Activated CD4-positive, alpha-beta T cell treated with anti-CD3 and anti-CD28 coated beads, Interleukin-2, amount 50 U/mL, for 4 hours (primary cell): ENCODE measurements around the gene SCAMP5.

Experiments used
- DNase-seq, 2 experiments: peaks; one replicate each; pipeline ENCODE4 v3.0.0-alpha.2; 2020

The SCAMP5 gene

GRCh38 chr15:74995182-74995778 lies at the start of gene SCAMP5:
TSS of gene SCAMP5 (plus strand) at chr15:74995563. CDS start at chr15:75011840, 16,277 bp downstream.
- peak; percentile 85 to 88 for DNase-seq

GRCh38 chr15:74950078-74950908 lies 45.1 kb upstream of the SCAMP5 start:
- DNase-seq: peak; percentile 76 to 85

GRCh38 chr15:74951006-74951405 lies 44.4 kb upstream of the SCAMP5 start:
- no peak for DNase-seq

GRCh38 chr15:74954515-74954914 lies 40.8 kb upstream of the SCAMP5 start:
- DNase-seq: no peak

- no peak for DNase-seq
These were observed 40.3 kb upstream of the SCAMP5 start for GRCh38 chr15:74955017-74955416.

- peak; percentile 58 to 62 for DNase-seq
These were observed 39.3 kb upstream of the SCAMP5 start for GRCh38 chr15:74955796-74956647.

- peak; percentile 63 to 65 for DNase-seq
These were observed 38.5 kb upstream of the SCAMP5 start, which contains the start of gene RPP25 for GRCh38 chr15:74956648-74957475. TSS of gene RPP25 (minus strand) at chr15:74956772. CDS start at chr15:74956583, 189 bp downstream.

- DNase-seq: no peak
These were observed 37.8 kb upstream of the SCAMP5 start for GRCh38 chr15:74957476-74958035.

- no peak for DNase-seq
These were observed 36.9 kb upstream of the SCAMP5 start for GRCh38 chr15:74958320-74958907.

- DNase-seq: no peak
These were observed 36.3 kb upstream of the SCAMP5 start for GRCh38 chr15:74958908-74959585.

- no peak for DNase-seq
These were observed 35.8 kb upstream of the SCAMP5 start for GRCh38 chr15:74959586-74959939.

GRCh38 chr15:74960286-74960685 lies 35.1 kb upstream of the SCAMP5 start:
- no peak for DNase-seq

GRCh38 chr15:74960995-74961588 lies 34.3 kb upstream of the SCAMP5 start:
- DNase-seq: no peak

GRCh38 chr15:74961616-74962015 lies 33.7 kb upstream of the SCAMP5 start:
- no peak for DNase-seq

- DNase-seq: no peak
These were observed 33.1 kb upstream of the SCAMP5 start for GRCh38 chr15:74962219-74962618.

- DNase-seq: no peak
These were observed 32.7 kb upstream of the SCAMP5 start for GRCh38 chr15:74962671-74963070.

GRCh38 chr15:74963213-74963612 lies 32.1 kb upstream of the SCAMP5 start:
- DNase-seq: no peak

GRCh38 chr15:74964794-74965193 lies 30.6 kb upstream of the SCAMP5 start:
- no peak for DNase-seq

GRCh38 chr15:74967670-74968069 lies 27.7 kb upstream of the SCAMP5 start:
- DNase-seq: no peak

- no peak for DNase-seq
These were observed 19.2 kb upstream of the SCAMP5 start for GRCh38 chr15:74976159-74976558.

- no peak for DNase-seq
These were observed 17.8 kb upstream of the SCAMP5 start for GRCh38 chr15:74977599-74977998.
